ENCODE measurements around the gene GNAL. TPM values are rescaled to one million over a fixed set of nuclear protein-coding genes. Genes with fewer than 3 reads are reported as not detected.

Gene GNAL
- total and polyA plus RNA-seq, 2 donors from 2014 or later = 1.8 to 9.7 TPM

DNA sequence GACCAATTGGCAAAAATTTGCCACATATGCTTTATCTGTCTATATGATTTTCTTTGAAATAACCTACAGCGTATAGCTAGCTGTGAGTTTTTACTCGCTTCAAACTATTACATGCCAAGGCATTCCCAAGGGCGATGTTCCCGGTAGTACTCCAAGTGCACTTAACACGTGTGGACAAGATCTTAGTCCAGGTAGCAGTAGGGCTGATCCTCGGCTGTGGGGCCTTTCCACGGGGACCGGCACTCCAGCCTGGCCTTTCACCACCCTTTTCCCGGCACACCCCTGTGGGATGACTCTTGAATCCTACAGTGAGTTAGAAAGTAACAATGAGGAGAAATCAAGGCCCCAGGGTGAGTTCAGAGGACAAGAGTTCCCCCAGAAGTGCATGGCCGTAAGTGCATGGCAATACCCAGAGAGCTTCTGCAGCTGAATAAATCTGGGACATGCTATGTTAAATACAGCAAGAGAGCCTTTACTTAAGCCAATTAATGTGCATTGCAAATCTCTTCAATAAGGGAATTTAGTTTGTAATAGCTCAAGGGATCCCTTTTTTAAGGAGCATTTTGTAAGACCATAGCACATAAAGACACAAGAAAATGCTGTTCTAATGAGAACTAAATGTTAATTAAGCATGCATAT lies 188.6 kb downstream of the GNAL start:
- H3K9me3 ChIP-seq (ENCODE audit: control insufficient read depth in 2 of 3, insufficient read depth in 1 of 3, low read length in 3 of 3) = no peaks in the 10 kb centered on the region
- intact Hi-C loops (cut with DNase I) = no loop called here
- H3K4me1 ChIP-seq (ENCODE audit: control insufficient read depth in 2 of 3, insufficient read depth in 2 of 3, low read depth in 1 of 3, low read length in 3 of 3) = no peaks in the 10 kb centered on the region
- H3K27ac ChIP-seq (ENCODE audit: low read depth in 2 of 2, low read length in 2 of 2) = no peak overlapping the region
- DNase-seq (no peak), FAIRE-seq (no peak)
- TF ChIP-seq, protein P1, sequence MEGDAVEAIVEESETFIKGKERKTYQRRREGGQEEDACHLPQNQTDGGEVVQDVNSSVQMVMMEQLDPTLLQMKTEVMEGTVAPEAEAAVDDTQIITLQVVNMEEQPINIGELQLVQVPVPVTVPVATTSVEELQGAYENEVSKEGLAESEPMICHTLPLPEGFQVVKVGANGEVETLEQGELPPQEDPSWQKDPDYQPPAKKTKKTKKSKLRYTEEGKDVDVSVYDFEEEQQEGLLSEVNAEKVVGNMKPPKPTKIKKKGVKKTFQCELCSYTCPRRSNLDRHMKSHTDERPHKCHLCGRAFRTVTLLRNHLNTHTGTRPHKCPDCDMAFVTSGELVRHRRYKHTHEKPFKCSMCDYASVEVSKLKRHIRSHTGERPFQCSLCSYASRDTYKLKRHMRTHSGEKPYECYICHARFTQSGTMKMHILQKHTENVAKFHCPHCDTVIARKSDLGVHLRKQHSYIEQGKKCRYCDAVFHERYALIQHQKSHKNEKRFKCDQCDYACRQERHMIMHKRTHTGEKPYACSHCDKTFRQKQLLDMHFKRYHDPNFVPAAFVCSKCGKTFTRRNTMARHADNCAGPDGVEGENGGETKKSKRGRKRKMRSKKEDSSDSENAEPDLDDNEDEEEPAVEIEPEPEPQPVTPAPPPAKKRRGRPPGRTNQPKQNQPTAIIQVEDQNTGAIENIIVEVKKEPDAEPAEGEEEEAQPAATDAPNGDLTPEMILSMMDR (IDR thresholded peaks at IDR 0.05; ENCODE audit: borderline replicate concordance, extremely low read depth, insufficient read depth) = no peak
- no peak overlapping the region for H3K4me3 ChIP-seq (ENCODE audit: low read length in 3 of 3)
- peaks cover 0 to 2% (median 0%) of the 10 kb centered on the region in 3 donors for H3K36me3 ChIP-seq (ENCODE audit: control insufficient read depth in 2 of 3, insufficient read depth in 3 of 3, low read length in 3 of 3)
- no peak overlapping the region for H3K9ac ChIP-seq (ENCODE audit: low read length in 3 of 3)
- no peaks in the 10 kb centered on the region for H3K27me3 ChIP-seq (ENCODE audit: control insufficient read depth, insufficient read depth, low read length)

DNA sequence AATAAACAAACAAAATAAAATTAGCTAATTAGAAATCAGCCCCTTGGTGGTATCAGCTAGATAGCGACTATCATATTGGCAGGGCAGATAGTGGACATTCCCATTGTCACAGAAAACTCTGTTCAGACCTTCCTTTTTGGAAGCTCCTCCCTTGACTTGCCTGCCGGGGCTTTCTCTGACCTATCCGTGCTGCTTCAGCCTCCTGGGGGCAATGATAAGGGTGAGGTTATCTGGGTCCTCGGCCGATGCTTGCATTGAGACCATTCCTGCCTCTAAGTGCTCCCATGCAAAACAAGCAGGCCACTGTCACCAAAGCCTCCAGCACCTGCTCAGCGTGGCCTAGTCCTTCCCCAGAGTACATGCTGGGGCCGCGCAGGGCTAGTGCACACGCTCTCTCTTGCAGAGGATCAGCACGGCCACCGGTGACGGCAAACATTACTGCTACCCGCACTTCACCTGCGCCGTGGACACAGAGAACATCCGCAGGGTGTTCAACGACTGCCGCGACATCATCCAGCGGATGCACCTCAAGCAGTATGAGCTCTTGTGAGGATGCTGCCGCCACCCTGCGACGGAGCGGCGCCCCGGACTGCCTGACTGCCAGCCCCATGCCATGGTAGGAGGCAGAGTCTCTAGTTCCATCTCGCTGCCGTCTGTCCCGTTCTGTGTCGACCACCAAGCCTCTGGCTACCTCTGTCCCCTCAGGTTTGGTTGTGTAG lies 191.7 kb downstream of the GNAL start:
- no peaks in the 10 kb centered on the region for H3K27me3 ChIP-seq (ENCODE audit: control insufficient read depth, insufficient read depth, low read length)
- peaks cover 0 to 7% (median 6%) of the 10 kb centered on the region in 3 donors for H3K36me3 ChIP-seq (ENCODE audit: control insufficient read depth in 2 of 3, insufficient read depth in 3 of 3, low read length in 3 of 3)
- H3K4me1 ChIP-seq (ENCODE audit: control insufficient read depth in 2 of 3, insufficient read depth in 2 of 3, low read depth in 1 of 3, low read length in 3 of 3) = peaks cover 0 to 5% (median 4%) of the 10 kb centered on the region in 3 donors
- no peak overlapping the region for H3K4me3 ChIP-seq (ENCODE audit: low read length in 3 of 3)
- no peak overlapping the region for H3K27ac ChIP-seq (ENCODE audit: low read depth in 2 of 2, low read length in 2 of 2)
- DNase-seq (no peak), FAIRE-seq (no peak)
- intact Hi-C loops (cut with DNase I) = no loop called here
- TF ChIP-seq, protein P1 (IDR thresholded peaks at IDR 0.05; ENCODE audit: borderline replicate concordance, extremely low read depth, insufficient read depth) = no peak
- no peaks in the 10 kb centered on the region for H3K9me3 ChIP-seq (ENCODE audit: control insufficient read depth in 2 of 3, insufficient read depth in 1 of 3, low read length in 3 of 3)
- H3K9ac ChIP-seq (ENCODE audit: low read length in 3 of 3) = no peak overlapping the region

DNA sequence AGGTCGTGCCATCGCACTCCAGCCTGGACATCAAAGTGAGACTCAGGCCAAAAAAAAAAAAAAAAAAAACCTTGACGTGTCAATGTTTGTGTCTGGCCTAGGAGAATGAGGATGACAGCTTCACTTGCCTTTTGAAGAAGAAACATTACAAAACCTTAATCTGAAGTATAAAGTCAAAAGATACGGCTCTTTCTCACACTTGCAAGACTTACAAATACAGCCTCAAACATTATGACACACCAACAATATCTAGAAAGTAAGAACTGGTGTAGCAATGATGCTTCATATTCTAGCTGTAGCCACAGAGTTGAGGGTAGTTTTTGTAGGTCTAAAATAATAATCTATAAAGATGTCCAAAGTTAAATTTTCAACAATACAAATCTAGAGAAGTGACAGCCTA lies 193.6 kb downstream of the GNAL start:
- no peak overlapping the region for H3K4me3 ChIP-seq (ENCODE audit: low read length in 3 of 3)

More for the DNA sequence above, 193.6 kb downstream of the GNAL start:
- no peak overlapping the region for H3K9ac ChIP-seq (ENCODE audit: low read length in 3 of 3)
- TF ChIP-seq, protein P1 (IDR thresholded peaks at IDR 0.05; ENCODE audit: borderline replicate concordance, extremely low read depth, insufficient read depth) = no peak
- DNase-seq = no peak
- FAIRE-seq = no peak
- peaks cover 0 to 5% (median 4%) of the 10 kb centered on the region in 3 donors for H3K4me1 ChIP-seq (ENCODE audit: control insufficient read depth in 2 of 3, insufficient read depth in 2 of 3, low read depth in 1 of 3, low read length in 3 of 3)
- H3K9me3 ChIP-seq (ENCODE audit: control insufficient read depth in 2 of 3, insufficient read depth in 1 of 3, low read length in 3 of 3) = no peaks in the 10 kb centered on the region
- H3K36me3 ChIP-seq (ENCODE audit: control insufficient read depth in 2 of 3, insufficient read depth in 3 of 3, low read length in 3 of 3) = peaks cover 0 to 15% (median 10%) of the 10 kb centered on the region in 3 donors
- intact Hi-C loops (cut with DNase I) = no loop called here
- no peaks in the 10 kb centered on the region for H3K27me3 ChIP-seq (ENCODE audit: control insufficient read depth, insufficient read depth, low read length)
- no peak overlapping the region for H3K27ac ChIP-seq (ENCODE audit: low read depth in 2 of 2, low read length in 2 of 2)

Measured in kidney (tissue), 14 donors.